ENCODE results near the gene FIGN. TPM values are rescaled to one million over a fixed set of nuclear protein-coding genes. Genes with fewer than 3 reads are reported as not detected.

The FIGN gene
- not detected for total RNA-seq

GRCh38 chr2:163735685-163736432 is at the start of gene FIGN:
Gene FIGN, minus strand, starts transcription at chr2:163736008. Its CDS starts 1,081 bp downstream, at chr2:163734927.
- H3K4me1 ChIP-seq (ENCODE audit: insufficient read depth, low read length) = no peaks in the 10 kb centered on the region
- H3K9me3 ChIP-seq (ENCODE audit: low read depth, low read length) = no peaks in the 10 kb centered on the region
- H3K4me3 ChIP-seq (ENCODE audit: low read length) = no peak within 1 kb of the TSS
- H3K27me3 ChIP-seq (ENCODE audit: insufficient read depth, low read length) = peaks cover 44% of the 10 kb centered on the region

DNA sequence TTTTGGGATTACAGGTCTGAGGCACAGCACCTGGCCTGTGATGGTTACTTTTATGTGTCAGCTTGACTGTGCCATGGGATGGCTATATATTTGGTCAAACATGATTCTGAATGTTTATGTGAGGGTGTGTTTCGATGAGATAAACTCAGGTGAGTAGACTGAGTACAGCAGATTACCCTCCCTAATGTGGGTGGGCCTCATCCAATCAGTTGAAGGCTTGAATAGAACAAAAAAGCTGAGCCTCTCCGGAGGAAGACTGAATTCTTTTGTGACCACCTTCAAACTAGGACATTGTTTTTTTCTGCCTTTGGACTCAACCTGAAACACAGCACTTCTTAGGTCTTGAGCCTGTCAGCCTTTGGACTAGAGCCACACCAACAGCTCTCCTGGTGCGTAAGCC is 49.4 kb upstream of the FIGN start:
- Histone ChIP-seq H3K9me3 (ENCODE audit: low read depth, low read length) (no peaks in the 10 kb centered on the region), H3K4me1 (ENCODE audit: insufficient read depth, low read length) (no peaks in the 10 kb centered on the region), H3K4me3 (ENCODE audit: low read length) (no peak overlapping the region), H3K27me3 (ENCODE audit: insufficient read depth, low read length) (no peaks in the 10 kb centered on the region)

GRCh38 chr2:163779970-163780597 is 44.3 kb upstream of the FIGN start:
- Histone ChIP-seq H3K4me1 (ENCODE audit: insufficient read depth, low read length) (no peaks in the 10 kb centered on the region), H3K27me3 (ENCODE audit: insufficient read depth, low read length) (no peaks in the 10 kb centered on the region), H3K4me3 (ENCODE audit: low read length) (no peak overlapping the region), H3K9me3 (ENCODE audit: low read depth, low read length) (no peaks in the 10 kb centered on the region)

GRCh38 chr2:163778045-163778781 is 42.4 kb upstream of the FIGN start:
- no peaks in the 10 kb centered on the region for H3K27me3 ChIP-seq (ENCODE audit: insufficient read depth, low read length)
- no peak overlapping the region for H3K4me3 ChIP-seq (ENCODE audit: low read length)
- H3K9me3 ChIP-seq (ENCODE audit: low read depth, low read length) = no peaks in the 10 kb centered on the region
- no peaks in the 10 kb centered on the region for H3K4me1 ChIP-seq (ENCODE audit: insufficient read depth, low read length)

- Histone ChIP-seq H3K9me3 (ENCODE audit: low read depth, low read length) (no peaks in the 10 kb centered on the region), H3K27me3 (ENCODE audit: insufficient read depth, low read length) (no peaks in the 10 kb centered on the region), H3K4me3 (ENCODE audit: low read length) (no peak overlapping the region), H3K4me1 (ENCODE audit: insufficient read depth, low read length) (no peaks in the 10 kb centered on the region)
Observed at GRCh38 chr2:163775304-163775703, 39.5 kb upstream of the FIGN start.

DNA sequence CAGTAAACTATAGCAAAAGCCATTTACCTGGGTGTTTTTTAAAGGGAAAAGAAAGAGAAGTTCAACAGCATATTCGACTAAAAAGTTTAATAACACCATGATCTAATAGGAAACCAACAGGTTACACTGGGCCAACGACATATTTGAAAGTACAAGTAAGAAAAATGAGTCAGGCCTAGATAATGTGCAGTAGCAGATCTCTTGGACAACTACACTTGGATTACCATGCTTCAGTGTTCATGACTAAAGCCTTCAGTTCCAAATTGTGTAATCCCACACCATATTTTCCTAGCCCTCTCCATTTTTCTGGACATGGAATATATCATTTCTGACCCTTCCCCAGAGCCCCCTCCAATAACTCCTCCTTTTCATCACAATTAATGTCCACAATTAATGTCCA is 39.1 kb upstream of the FIGN start:
- no peak overlapping the region for H3K4me3 ChIP-seq (ENCODE audit: low read length)
- H3K9me3 ChIP-seq (ENCODE audit: low read depth, low read length) = no peaks in the 10 kb centered on the region
- no peaks in the 10 kb centered on the region for H3K27me3 ChIP-seq (ENCODE audit: insufficient read depth, low read length)
- no peaks in the 10 kb centered on the region for H3K4me1 ChIP-seq (ENCODE audit: insufficient read depth, low read length)

DNA sequence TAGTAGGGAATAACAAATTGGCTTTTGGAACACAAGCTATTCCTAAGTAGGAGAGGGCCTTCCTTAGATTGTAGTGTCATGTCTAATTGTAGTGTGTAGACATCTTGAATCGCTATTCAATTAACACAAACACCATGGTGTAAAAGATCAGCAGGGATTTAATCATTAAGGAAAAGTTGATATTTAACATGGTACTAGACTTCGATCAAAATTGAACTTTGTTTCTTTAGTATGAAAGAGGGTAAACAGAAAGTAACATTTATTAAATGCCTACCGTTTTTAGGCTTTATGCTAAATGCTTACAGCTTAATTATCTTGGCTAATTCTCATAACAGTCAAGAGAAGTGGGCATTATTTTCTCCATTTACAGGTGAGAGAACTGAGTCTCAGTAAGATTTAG is 37.5 kb upstream of the FIGN start:
- H3K4me1 ChIP-seq (ENCODE audit: insufficient read depth, low read length) = no peaks in the 10 kb centered on the region
- no peaks in the 10 kb centered on the region for H3K9me3 ChIP-seq (ENCODE audit: low read depth, low read length)

GRCh38 chr2:163771596-163771995 is 35.8 kb upstream of the FIGN start:
- Histone ChIP-seq H3K4me3 (ENCODE audit: low read length) (no peak overlapping the region), H3K4me1 (ENCODE audit: insufficient read depth, low read length) (no peaks in the 10 kb centered on the region), H3K27me3 (ENCODE audit: insufficient read depth, low read length) (no peaks in the 10 kb centered on the region), H3K9me3 (ENCODE audit: low read depth, low read length) (no peaks in the 10 kb centered on the region)

More for the DNA sequence above, 37.5 kb upstream of the FIGN start:
- Histone ChIP-seq H3K27me3 (ENCODE audit: insufficient read depth, low read length) (no peaks in the 10 kb centered on the region), H3K4me3 (ENCODE audit: low read length) (no peak overlapping the region)

DNA sequence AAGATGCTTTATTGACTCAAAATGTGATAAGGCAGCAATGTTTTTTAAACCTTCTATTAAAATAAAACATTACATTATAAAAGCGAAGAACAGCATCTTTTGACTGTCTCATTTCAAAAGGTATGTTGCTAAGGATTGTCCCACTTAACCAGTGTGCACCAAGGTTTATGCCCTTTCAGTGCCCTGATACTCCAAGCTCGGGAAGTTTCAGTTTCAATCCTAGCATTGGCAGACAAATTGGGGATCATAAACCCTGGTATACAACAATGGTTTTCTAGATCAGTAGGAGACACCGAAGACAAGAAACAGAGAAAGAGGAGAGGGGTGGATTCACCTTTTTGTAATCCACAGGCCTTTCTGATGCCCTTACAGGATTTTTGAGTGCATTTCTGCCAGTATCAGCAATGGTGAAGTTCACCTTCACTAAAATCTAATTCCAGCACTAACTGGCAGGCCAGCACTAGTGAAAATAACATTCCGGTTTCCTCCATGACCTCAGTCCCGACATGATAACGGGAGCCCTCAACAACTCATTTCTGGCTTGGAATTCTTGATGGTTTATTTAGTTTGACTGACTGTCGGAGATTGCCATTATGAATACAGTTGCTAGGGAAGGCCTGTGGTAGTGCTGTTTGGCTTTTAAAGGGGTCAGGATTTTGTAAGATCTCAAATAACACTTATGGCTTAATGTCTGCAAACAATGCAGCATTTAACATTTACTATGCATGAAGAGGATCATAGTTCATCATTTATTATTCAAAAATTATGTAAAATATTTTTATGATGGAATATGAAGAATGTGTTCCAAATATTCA is 33.3 kb upstream of the FIGN start:
- H3K4me1 ChIP-seq (ENCODE audit: insufficient read depth, low read length) = no peaks in the 10 kb centered on the region
- no peaks in the 10 kb centered on the region for H3K9me3 ChIP-seq (ENCODE audit: low read depth, low read length)
- no peaks in the 10 kb centered on the region for H3K27me3 ChIP-seq (ENCODE audit: insufficient read depth, low read length)
- H3K4me3 ChIP-seq (ENCODE audit: low read length) = no peak overlapping the region

GRCh38 chr2:163767097-163767496 is 31.3 kb upstream of the FIGN start:
- H3K9me3 ChIP-seq (ENCODE audit: low read depth, low read length) = no peaks in the 10 kb centered on the region
- no peak overlapping the region for H3K4me3 ChIP-seq (ENCODE audit: low read length)
- H3K27me3 ChIP-seq (ENCODE audit: insufficient read depth, low read length) = no peaks in the 10 kb centered on the region
- no peaks in the 10 kb centered on the region for H3K4me1 ChIP-seq (ENCODE audit: insufficient read depth, low read length)

DNA sequence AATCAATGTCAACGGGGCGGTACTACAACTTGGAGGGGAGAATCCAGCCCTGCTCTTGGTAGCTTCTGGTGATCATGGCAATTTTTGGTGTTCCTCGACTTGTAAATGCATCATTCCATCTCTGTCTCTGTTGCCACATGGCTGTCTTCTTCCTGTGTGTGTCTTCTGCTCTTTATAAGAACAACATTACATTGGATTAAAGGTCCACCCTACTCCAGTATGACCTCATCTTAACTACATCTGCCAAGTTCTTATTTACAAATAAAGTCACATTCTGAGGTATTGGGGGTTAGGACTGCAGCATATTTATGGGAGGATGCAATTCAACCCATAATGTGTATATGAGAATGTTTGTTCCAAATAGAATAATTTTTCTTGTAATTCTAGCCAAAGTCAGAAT is 28.8 kb upstream of the FIGN start:
- Histone ChIP-seq H3K27me3 (ENCODE audit: insufficient read depth, low read length) (no peaks in the 10 kb centered on the region), H3K9me3 (ENCODE audit: low read depth, low read length) (no peaks in the 10 kb centered on the region), H3K4me1 (ENCODE audit: insufficient read depth, low read length) (no peaks in the 10 kb centered on the region), H3K4me3 (ENCODE audit: low read length) (no peak overlapping the region)

DNA sequence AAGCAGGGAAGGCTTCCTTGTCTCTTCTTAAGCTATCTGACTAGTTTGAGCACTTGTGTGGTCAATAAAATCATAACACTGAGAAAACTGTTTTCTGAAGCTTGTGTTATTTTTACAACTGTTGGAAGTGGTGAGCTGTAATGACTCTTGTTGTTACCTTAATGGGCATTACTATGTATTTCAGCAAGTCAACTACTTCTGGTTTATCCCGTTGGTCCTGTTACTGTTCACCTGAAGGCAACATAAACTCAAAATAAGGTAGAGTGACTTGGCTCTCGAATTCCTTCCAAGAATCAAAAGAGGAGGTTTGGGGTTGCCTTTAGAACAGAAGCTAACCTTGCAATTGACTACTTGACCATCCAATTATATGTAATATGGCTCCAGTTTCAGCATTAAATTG is 23.2 kb upstream of the FIGN start:
- no peak overlapping the region for H3K4me3 ChIP-seq (ENCODE audit: low read length)
- H3K27me3 ChIP-seq (ENCODE audit: insufficient read depth, low read length) = no peaks in the 10 kb centered on the region
- H3K4me1 ChIP-seq (ENCODE audit: insufficient read depth, low read length) = no peaks in the 10 kb centered on the region
- H3K9me3 ChIP-seq (ENCODE audit: low read depth, low read length) = no peaks in the 10 kb centered on the region

- Histone ChIP-seq H3K4me1 (ENCODE audit: insufficient read depth, low read length) (no peaks in the 10 kb centered on the region), H3K9me3 (ENCODE audit: low read depth, low read length) (no peaks in the 10 kb centered on the region), H3K27me3 (ENCODE audit: insufficient read depth, low read length) (no peaks in the 10 kb centered on the region), H3K4me3 (ENCODE audit: low read length) (no peak overlapping the region)
Observed at GRCh38 chr2:163757814-163758213, 22.0 kb upstream of the FIGN start.

GRCh38 chr2:163756588-163756987 is 20.8 kb upstream of the FIGN start:
- H3K27me3 ChIP-seq (ENCODE audit: insufficient read depth, low read length) = no peaks in the 10 kb centered on the region
- no peaks in the 10 kb centered on the region for H3K4me1 ChIP-seq (ENCODE audit: insufficient read depth, low read length)
- no peak overlapping the region for H3K4me3 ChIP-seq (ENCODE audit: low read length)
- no peaks in the 10 kb centered on the region for H3K9me3 ChIP-seq (ENCODE audit: low read depth, low read length)

DNA sequence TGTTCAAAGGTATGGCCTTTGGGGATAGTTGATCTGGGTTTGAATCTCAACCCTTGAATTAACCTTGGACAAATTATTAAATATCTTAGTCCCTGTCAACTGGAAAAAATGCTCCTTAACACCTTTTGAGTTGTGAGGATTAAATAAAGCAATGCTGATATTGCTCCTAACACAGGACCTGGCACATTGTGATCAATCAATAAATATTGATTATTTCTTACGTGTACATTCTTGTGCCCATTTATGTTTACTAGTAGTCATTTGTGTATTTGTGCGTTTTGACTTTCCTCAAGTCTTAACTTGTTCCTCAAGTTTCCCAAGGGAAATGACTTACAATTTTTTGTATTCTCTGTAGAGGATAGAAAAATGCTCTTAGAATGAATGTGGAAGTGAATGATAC is 19.6 kb upstream of the FIGN start:
- H3K27me3 ChIP-seq (ENCODE audit: insufficient read depth, low read length) = no peaks in the 10 kb centered on the region
- no peaks in the 10 kb centered on the region for H3K4me1 ChIP-seq (ENCODE audit: insufficient read depth, low read length)
- no peak overlapping the region for H3K4me3 ChIP-seq (ENCODE audit: low read length)
- H3K9me3 ChIP-seq (ENCODE audit: low read depth, low read length) = no peaks in the 10 kb centered on the region
